HEK293 (cell line): ENCODE data around the gene CD93.

Experiments used
- CTCF ChIA-PET: fragments of 350-600 bp; formaldehyde crosslinking; extraction: SDS; loops from one replicate; lab custom pipeline; 2021; ENCODE audit warnings: antibody characterized with exemption; lab: Yijun Ruan, JAX
- POLR2A ChIA-PET: fragments of 300-600 bp; formaldehyde crosslinking; extraction: SDS; loops from one replicate; lab custom pipeline; 2020; ENCODE audit warnings: antibody characterized with exemption, inconsistent platforms; lab: Yijun Ruan, JAX
- H3K27ac ChIP-seq: fragments of 200-500 bp; sonication (Bioruptor generic); 2 replicates; pipeline ENCODE4 v1.5.1; 2014; ENCODE audit warnings: low read depth, low read length, control low read depth, inconsistent platforms; ENCODE audit errors: extremely low read depth
- H3K36me3 ChIP-seq, 2 experiments: fragments of 200-500 bp in 1 of 2; sonication (Bioruptor generic) in 1 of 2; 1 replicate in 1 of 2; 2 replicates in 1 of 2; pipeline ENCODE4 v1.5.1; 2014 to 2017; ENCODE audit warnings: inconsistent platforms in 2 of 2, low read length in 2 of 2; ENCODE audit not compliant: control insufficient read depth in 2 of 2, insufficient read depth in 1 of 2
- H3K4me1 ChIP-seq: fragments of 200-500 bp; sonication (Bioruptor generic); 2 replicates; pipeline ENCODE4 v1.5.1; 2014; ENCODE audit warnings: mild to moderate bottlenecking, low read length, inconsistent platforms; ENCODE audit not compliant: control insufficient read depth, insufficient read depth
- H3K4me3 ChIP-seq: 2 replicates; pipeline ENCODE4 v1.5.1; 2011; ENCODE audit warnings: low read depth, mild to moderate bottlenecking, control low read depth, low read length, moderate library complexity
- H3K9me3 ChIP-seq: fragments of 200-500 bp; sonication (Bioruptor generic); 2 replicates; pipeline ENCODE4 v1.5.1; 2014; ENCODE audit warnings: low read depth, low read length, inconsistent platforms; ENCODE audit not compliant: control insufficient read depth, insufficient read depth
- KLF8 ChIP-seq: fragments of 450-650 bp; formaldehyde crosslinking; IDR thresholded peaks from 2 replicates; pipeline ENCODE4 v1.5.1; 2016; ENCODE audit warnings: missing biosample characterization, missing genetic modification characterization
- MYNN ChIP-seq: fragments of 450-650 bp; formaldehyde crosslinking; IDR thresholded peaks from 2 replicates; pipeline ENCODE4 v1.5.1; 2016; ENCODE audit warnings: missing biosample characterization, missing genetic modification characterization, borderline replicate concordance
- ZBTB44 ChIP-seq: fragments of 450-650 bp; IDR thresholded peaks from 2 replicates; pipeline ENCODE4 v1.5.1; 2018; ENCODE audit warnings: missing biosample characterization, mild to moderate bottlenecking, missing genetic modification characterization
- ZBTB8A ChIP-seq: fragments of 450-650 bp; formaldehyde crosslinking; IDR thresholded peaks from 2 replicates; pipeline ENCODE4 v1.5.1; 2016; ENCODE audit warnings: missing biosample characterization, missing genetic modification characterization
- ZNF114 ChIP-seq: fragments of 450-650 bp; formaldehyde crosslinking; IDR thresholded peaks from 2 replicates; pipeline ENCODE4 v1.5.0; 2017; ENCODE audit warnings: missing biosample characterization, missing genetic modification characterization
- ZNF157 ChIP-seq: fragments of 450-650 bp; formaldehyde crosslinking; IDR thresholded peaks from 2 replicates; pipeline ENCODE4 v1.5.1; 2016; ENCODE audit warnings: missing biosample characterization, missing genetic modification characterization
- ZNF26 ChIP-seq: fragments of 450-650 bp; formaldehyde crosslinking; IDR thresholded peaks from 2 replicates; pipeline ENCODE4 v1.5.1; 2016; ENCODE audit warnings: missing biosample characterization, missing genetic modification characterization
- ZNF266 ChIP-seq: fragments of 450-650 bp; formaldehyde crosslinking; IDR thresholded peaks from 2 replicates; pipeline ENCODE4 v1.5.1; 2016; ENCODE audit warnings: missing biosample characterization, missing genetic modification characterization, low read depth
- ZNF280C ChIP-seq: fragments of 450-650 bp; formaldehyde crosslinking; IDR thresholded peaks from 2 replicates; pipeline ENCODE4 v1.5.1; 2016; ENCODE audit warnings: missing biosample characterization, missing genetic modification characterization
- ZNF292 ChIP-seq: fragments of 450-650 bp; formaldehyde crosslinking; IDR thresholded peaks from 2 replicates; pipeline ENCODE4 v1.5.1; 2016; ENCODE audit warnings: low read depth, missing biosample characterization, missing genetic modification characterization, borderline replicate concordance
- ZNF426 ChIP-seq: fragments of 450-650 bp; formaldehyde crosslinking; IDR thresholded peaks from 2 replicates; pipeline ENCODE4 v1.5.1; 2017; ENCODE audit warnings: missing biosample characterization, missing genetic modification characterization, mild to moderate bottlenecking, inconsistent platforms, moderate library complexity
- ZNF548 ChIP-seq: fragments of 450-650 bp; formaldehyde crosslinking; IDR thresholded peaks from 2 replicates; pipeline ENCODE4 v1.5.1; 2016; ENCODE audit warnings: missing biosample characterization, missing genetic modification characterization
- ZNF654 ChIP-seq: fragments of 450-650 bp; formaldehyde crosslinking; IDR thresholded peaks from 2 replicates; pipeline ENCODE4 v1.5.1; 2016; ENCODE audit warnings: low read depth, missing biosample characterization, missing genetic modification characterization
- ZNF670 ChIP-seq: fragments of 450-650 bp; formaldehyde crosslinking; IDR thresholded peaks from 2 replicates; pipeline ENCODE4 v1.5.1; 2016; ENCODE audit warnings: missing biosample characterization, missing genetic modification characterization, low read depth
- ZNF701 ChIP-seq: fragments of 450-650 bp; formaldehyde crosslinking; IDR thresholded peaks from 2 replicates; pipeline ENCODE4 v1.5.1; 2016; ENCODE audit warnings: missing biosample characterization, missing genetic modification characterization

The CD93 gene

GRCh38 chr20:23031346-23031745, 54.8 kb downstream of the CD93 start:
- ChIA-PET CTCF (no interaction called here), POLR2A (no interaction called here)
- no peak overlapping the region for H3K4me3 ChIP-seq
- H3K36me3 ChIP-seq = no peaks in the 10 kb centered on the region
- TF ChIP-seq ZBTB8A (tag by site-specific recombination) = no peak
- TF ChIP-seq ZNF266 (tag by site-specific recombination) = no peak
- no peak for TF ChIP-seq ZNF426 (tag by site-specific recombination)
- TF ChIP-seq KLF8 (tag by site-specific recombination) = no peak
- no peak for TF ChIP-seq ZNF292
- no peak for TF ChIP-seq ZNF654 (tag by site-specific recombination)
- TF ChIP-seq ZNF157 (tag by site-specific recombination) = no peak
- TF ChIP-seq MYNN = no peak
- TF ChIP-seq ZNF280C (tag by site-specific recombination) = no peak
- no peak for TF ChIP-seq ZNF114 (tag by site-specific recombination)
- TF ChIP-seq ZNF670 (tag by site-specific recombination) = no peak
- TF ChIP-seq ZNF26 (tag by site-specific recombination) = no peak
- TF ChIP-seq ZNF701 (tag by site-specific recombination) = no peak
- TF ChIP-seq ZBTB44 (tag by site-specific recombination) = no peak
- no peak for TF ChIP-seq ZNF548 (tag by site-specific recombination)
- H3K4me1 ChIP-seq = no peaks in the 10 kb centered on the region
- no peaks in the 10 kb centered on the region for H3K9me3 ChIP-seq
- no peak overlapping the region for H3K27ac ChIP-seq
